Fibroblast of pulmonary artery (primary cell): Measurements from ENCODE around the gene AGPAT1.
"Not testable (repeated sequence)": the region's sequence is repeated elsewhere in the genome, so short reads cannot be mapped to it uniquely, and the experiment has no call there.

Experiments used
- DNase-seq: peaks from one replicate; pipeline ENCODE4 v3.0.0-alpha.2; 2010; ENCODE audit warnings: low read depth
- H3K4me3 ChIP-seq: replicated peaks from 2 replicates; pipeline ENCODE4 v1.5.1; 2011; ENCODE audit warnings: low read depth, mild to moderate bottlenecking, control low read depth, low read length, moderate library complexity
- CTCF ChIP-seq: IDR thresholded peaks from 2 replicates; pipeline ENCODE4 v1.5.1; 2011; ENCODE audit warnings: mild to moderate bottlenecking, control low read depth, low read length, inconsistent platforms; ENCODE audit errors: missing control alignments

Gene AGPAT1

DNA sequence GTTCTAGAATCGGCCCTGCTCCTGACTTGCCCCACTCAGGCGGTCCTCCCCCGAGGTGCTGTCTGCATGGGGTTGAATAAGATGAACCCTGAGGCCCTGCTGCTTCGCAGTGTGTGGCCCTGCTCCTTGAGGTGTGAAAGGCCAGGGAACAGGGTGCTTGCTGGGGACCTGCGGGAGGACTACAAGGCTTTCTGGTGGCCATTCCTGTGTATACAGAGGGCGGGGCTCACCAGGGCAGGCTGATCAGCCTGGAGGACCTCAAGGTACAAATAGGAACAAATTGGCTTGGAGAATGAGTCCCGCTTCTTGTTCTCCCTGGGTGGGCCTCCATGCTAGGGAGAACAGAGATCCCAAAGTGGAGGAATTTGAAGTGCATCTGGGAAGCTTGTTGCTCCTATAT, 42.3 kb upstream of the AGPAT1 start:
- no peak overlapping the region for H3K4me3 ChIP-seq
- no peak for DNase-seq
- no peak for TF ChIP-seq CTCF

GRCh38 chr6:32216998-32217397, 41.1 kb upstream of the AGPAT1 start:
- TF ChIP-seq CTCF: no peak
- DNase-seq: no peak
- no peak overlapping the region for H3K4me3 ChIP-seq

DNA sequence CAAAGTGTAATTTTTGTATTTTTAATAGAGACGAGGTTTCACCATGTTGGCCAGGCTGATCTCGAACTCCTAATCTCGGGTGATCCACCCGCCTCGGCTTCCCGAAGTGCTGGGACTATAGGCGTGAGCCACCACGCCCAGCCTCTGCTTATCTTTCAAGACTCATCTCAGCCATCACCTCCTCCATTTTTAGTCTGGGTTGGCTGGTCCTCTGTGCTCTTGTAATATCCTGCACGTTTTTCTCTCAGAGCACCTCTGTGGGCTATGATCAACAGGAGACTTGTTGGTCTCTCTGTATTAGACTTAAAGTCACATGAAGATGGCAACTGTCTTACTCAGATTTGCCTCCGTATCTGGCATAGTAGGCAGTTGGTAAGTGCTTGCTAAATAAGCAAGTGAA, 40.4 kb upstream of the AGPAT1 start:
- DNase-seq: no peak
- no peak for TF ChIP-seq CTCF
- no peak overlapping the region for H3K4me3 ChIP-seq

- DNase-seq: no peak
- no peak for TF ChIP-seq CTCF
- H3K4me3 ChIP-seq: no peak overlapping the region
These were observed 39.7 kb upstream of the AGPAT1 start for GRCh38 chr6:32215617-32216016.

GRCh38 chr6:32214126-32214525, 38.2 kb upstream of the AGPAT1 start:
- no peak for DNase-seq
- no peak for TF ChIP-seq CTCF
- H3K4me3 ChIP-seq: no peak overlapping the region

DNA sequence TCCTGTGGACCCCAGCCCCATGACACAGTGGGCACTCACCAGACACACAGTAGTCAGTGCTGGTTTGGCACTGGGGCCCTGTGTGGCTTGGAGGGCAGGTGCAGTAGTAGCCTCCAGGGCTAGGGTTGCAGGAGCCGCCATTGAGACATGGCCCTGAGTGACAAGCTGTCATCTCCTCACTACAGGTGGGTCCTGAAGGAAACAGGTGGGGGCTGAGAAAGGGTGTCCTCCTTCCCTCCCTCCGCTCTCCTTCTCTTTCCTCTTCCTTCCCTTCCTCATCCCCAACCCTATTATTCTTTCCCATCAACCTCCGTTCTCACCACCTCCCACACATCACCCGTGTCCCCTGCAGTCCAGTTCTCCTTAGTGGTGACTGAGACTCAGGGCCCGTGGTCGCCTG, 37.8 kb upstream of the AGPAT1 start:
- DNase-seq: no peak
- H3K4me3 ChIP-seq: no peak overlapping the region
- no peak for TF ChIP-seq CTCF

DNA sequence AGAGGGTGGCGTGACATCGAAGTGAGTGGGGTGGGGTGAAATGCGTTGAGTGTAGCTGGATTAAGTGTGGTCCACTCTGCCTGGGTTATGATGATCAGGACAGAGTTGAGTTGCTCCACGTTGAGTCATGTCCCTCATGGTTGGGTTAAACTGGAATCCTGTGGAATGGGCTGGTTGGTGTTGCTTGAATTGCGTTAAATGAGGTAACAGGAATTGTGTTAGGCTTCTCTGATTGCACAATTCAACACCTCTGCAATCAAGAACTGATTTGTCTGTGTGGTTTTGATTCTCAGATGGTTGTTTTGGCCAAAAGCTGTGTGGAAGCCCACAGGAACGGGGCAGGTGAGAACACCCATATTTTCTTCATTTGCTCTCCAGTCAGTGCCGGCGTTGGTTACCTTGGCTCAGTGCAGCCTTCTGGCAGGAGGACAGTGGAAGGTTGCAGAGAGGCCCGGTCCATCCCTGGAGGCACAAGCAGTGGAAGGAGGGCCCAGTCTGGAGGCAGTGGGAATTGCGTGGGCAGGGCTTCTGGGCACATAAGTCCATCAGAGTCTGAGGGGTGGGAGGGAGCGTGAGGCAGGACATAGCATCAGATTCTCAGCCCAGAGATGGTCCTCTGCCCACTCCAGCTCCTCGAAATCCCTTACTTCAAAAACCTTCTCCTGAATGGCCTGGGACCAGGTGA, 36.3 kb upstream of the AGPAT1 start:
- no peak for DNase-seq
- no peak for TF ChIP-seq CTCF
- no peak overlapping the region for H3K4me3 ChIP-seq

DNA sequence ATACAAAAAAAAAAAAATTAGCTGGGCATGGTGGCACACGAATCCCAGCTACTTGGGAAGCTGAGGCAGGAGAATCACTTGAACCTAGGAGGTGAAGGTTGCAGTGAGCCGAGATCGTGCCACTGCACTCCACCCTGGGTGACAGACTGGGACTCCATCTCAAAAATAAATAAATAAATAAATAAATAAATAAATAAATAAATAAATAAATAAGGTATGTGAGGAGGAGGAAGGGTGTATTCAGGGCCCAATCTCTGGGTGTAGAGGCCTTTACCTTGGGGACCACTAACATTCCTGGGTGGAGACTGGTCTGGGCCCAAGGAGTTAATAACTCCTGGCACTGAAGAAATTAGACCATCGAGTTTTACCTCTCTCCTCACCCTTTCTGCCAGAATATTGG, 35.5 kb upstream of the AGPAT1 start:
- not testable (repeated sequence) for H3K4me3 ChIP-seq, DNase-seq
